Liver (tissue), 9 donors: Measurements from ENCODE around the gene MACROD1. TPM values are rescaled to one million over a fixed set of nuclear protein-coding genes. Genes with fewer than 3 reads are reported as not detected.

Source experiments
- DNase-seq: peaks from one replicate; pipeline ENCODE4 v3.0.0-alpha.2; 2017; ENCODE audit warnings: low spot score
- H3K27ac ChIP-seq, 2 donors: one replicate each; pipeline ENCODE4 v1.7.0; 2013; ENCODE audit warnings: inconsistent platforms in 2 of 2, low read length in 2 of 2, control low read depth in 1 of 2, low read depth in 1 of 2, mild to moderate bottlenecking in 1 of 2
- H3K27me3 ChIP-seq, 4 donors: one replicate each; pipeline versions ENCODE4 v1.6.1 to v1.7.0; 2013; ENCODE audit warnings: low read length in 3 of 4, inconsistent platforms in 1 of 4, mild to moderate bottlenecking in 1 of 4, moderate library complexity in 1 of 4; ENCODE audit not compliant: control insufficient read depth in 4 of 4, insufficient read depth in 4 of 4
- H3K36me3 ChIP-seq, 4 donors: one replicate each; pipeline versions ENCODE4 v1.6.1 to v1.7.0; 2013; ENCODE audit warnings: low read length in 3 of 4, mild to moderate bottlenecking in 3 of 4, low read depth in 1 of 4, moderate library complexity in 1 of 4; ENCODE audit not compliant: control insufficient read depth in 4 of 4, insufficient read depth in 3 of 4
- H3K4me1 ChIP-seq, 4 donors: one replicate each; pipeline versions ENCODE4 v1.6.1 to v1.7.0; 2013; ENCODE audit warnings: low read length in 3 of 4, mild to moderate bottlenecking in 3 of 4, moderate library complexity in 1 of 4; ENCODE audit not compliant: control insufficient read depth in 4 of 4, insufficient read depth in 4 of 4
- H3K4me3 ChIP-seq, 3 donors: one replicate each; pipeline versions ENCODE4 v1.6.1 to v1.7.0; 2013; ENCODE audit warnings: low read length in 3 of 3, control low read depth in 1 of 3, low read depth in 1 of 3, mild to moderate bottlenecking in 1 of 3
- H3K9ac ChIP-seq, 2 donors: one replicate each; pipeline ENCODE4 v1.7.0; 2013; ENCODE audit warnings: low read length in 2 of 2, mild to moderate bottlenecking in 2 of 2, moderate library complexity in 2 of 2, control low read depth in 1 of 2, low read depth in 1 of 2
- H3K9me3 ChIP-seq, 4 donors: one replicate each; pipeline versions ENCODE4 v1.6.1 to v1.7.0; 2013; ENCODE audit warnings: low read length in 3 of 4; ENCODE audit not compliant: control insufficient read depth in 4 of 4
- EGR1 ChIP-seq, 2 donors: IDR thresholded peaks; 2 replicates each; pipeline ENCODE4 v1.6.1; 2016 to 2018; ENCODE audit warnings: antibody characterized with exemption in 2 of 2, low read depth in 2 of 2
- FOXA1 ChIP-seq: IDR thresholded peaks from 2 replicates; pipeline ENCODE4 v1.6.1; 2016; ENCODE audit warnings: antibody characterized with exemption
- GABPA ChIP-seq, 2 donors: IDR thresholded peaks in 1 of 2; conservative IDR thresholded peaks in 1 of 2; 2 replicates each; pipeline ENCODE4 v1.6.1; 2016; ENCODE audit warnings: antibody characterized with exemption in 2 of 2, mild to moderate bottlenecking in 1 of 2, moderate library complexity in 1 of 2
- HNF4A ChIP-seq, 2 donors: conservative IDR thresholded peaks; 2 replicates each; pipeline ENCODE4 v1.6.1; 2016; ENCODE audit warnings: antibody characterized with exemption in 2 of 2, mild to moderate bottlenecking in 2 of 2
- HNF4G ChIP-seq: IDR thresholded peaks from 2 replicates; pipeline ENCODE4 v1.6.1; 2016; ENCODE audit warnings: antibody characterized with exemption
- JUND ChIP-seq, 2 donors: IDR thresholded peaks; 2 replicates each; pipeline ENCODE4 v1.6.1; 2016; ENCODE audit warnings: antibody characterized with exemption in 2 of 2
- NR2F2 ChIP-seq: IDR thresholded peaks from 2 replicates; pipeline ENCODE4 v1.6.1; 2016; ENCODE audit warnings: antibody characterized with exemption
- RAD21 ChIP-seq, 2 donors: IDR thresholded peaks; 2 replicates each; pipeline ENCODE4 v1.6.1; 2016; ENCODE audit warnings: antibody characterized with exemption in 2 of 2, mild to moderate bottlenecking in 2 of 2
- RXRA ChIP-seq, 2 donors: IDR thresholded peaks; 2 replicates each; pipeline ENCODE4 v1.6.1; 2017 to 2018; ENCODE audit warnings: antibody characterized with exemption in 2 of 2, mild to moderate bottlenecking in 1 of 2
- SP1 ChIP-seq: IDR thresholded peaks from 2 replicates; pipeline ENCODE4 v1.6.1; 2018; ENCODE audit warnings: antibody characterized with exemption, mild to moderate bottlenecking
- TAF1 ChIP-seq: conservative IDR thresholded peaks from 2 replicates; pipeline ENCODE4 v1.6.1; 2016; ENCODE audit warnings: antibody characterized with exemption, mild to moderate bottlenecking
- YY1 ChIP-seq: IDR thresholded peaks from 2 replicates; pipeline ENCODE4 v1.6.1; 2016; ENCODE audit warnings: antibody characterized with exemption, mild to moderate bottlenecking
- WGBS: extraction: QIAGEN DNeasy Blood & Tissue Kit; methylation state at CpG from one replicate; pipeline ENCODE4 v1.1.7; 2013; 5-methylcytosine and 5-hydroxymethylcytosine counted together
- polyA plus RNA-seq, 2 donors: library from polyadenylated mRNA; stranded (reverse) in 1 of 2; unstranded in 1 of 2; fragments of 200-250 nt in 1 of 2; fragments of >200 nt in 1 of 2; fragmentation: Nextera tagmentation in 1 of 2; extraction: Ambion mirVana in 1 of 2; gene quantifications; one replicate each; pipeline versions ENCODE4 v1.2.1 to v1.2.3, GENCODE V29; 2013 to 2015
- total RNA-seq, 2 donors: library from RNA; depleted of rRNA; stranded (reverse); fragments of >200 nt; gene quantifications; one replicate each; pipeline ENCODE4 v1.2.3, GENCODE V29; 2014
- TF ChIP-seq, protein P1 (sequence below): IDR thresholded peaks from 2 replicates; pipeline ENCODE4 v1.6.1; 2016; ENCODE audit warnings: antibody characterized with exemption, mild to moderate bottlenecking
- TF ChIP-seq, protein P2 (sequence below): IDR thresholded peaks from 2 replicates; pipeline ENCODE4 v1.6.1; 2016; ENCODE audit warnings: antibody characterized with exemption
- TF ChIP-seq, protein P3 (sequence below): IDR thresholded peaks from 2 replicates; pipeline ENCODE4 v1.6.1; 2016; ENCODE audit warnings: antibody characterized with exemption
- TF ChIP-seq, protein P4 (sequence below): IDR thresholded peaks from 2 replicates; pipeline ENCODE4 v1.6.1; 2016; ENCODE audit warnings: antibody characterized with exemption
- TF ChIP-seq, protein P5 (sequence below): fragments of 150-350 bp; IDR thresholded peaks from 2 replicates; pipeline ENCODE4 v1.5.1; 2017; ENCODE audit warnings: improper control_type of control experiment, low read depth, low read length; ENCODE audit not compliant: missing input control
- donor health status: healthy.
- donor health status: healthy.
- donor health status: healthy.
- donor health status: healthy.
- donor health status: healthy.

Gene MACROD1
- total and polyA plus RNA-seq, 4 donors: 8.9 to 25.9 (median 13.1) TPM

DNA sequence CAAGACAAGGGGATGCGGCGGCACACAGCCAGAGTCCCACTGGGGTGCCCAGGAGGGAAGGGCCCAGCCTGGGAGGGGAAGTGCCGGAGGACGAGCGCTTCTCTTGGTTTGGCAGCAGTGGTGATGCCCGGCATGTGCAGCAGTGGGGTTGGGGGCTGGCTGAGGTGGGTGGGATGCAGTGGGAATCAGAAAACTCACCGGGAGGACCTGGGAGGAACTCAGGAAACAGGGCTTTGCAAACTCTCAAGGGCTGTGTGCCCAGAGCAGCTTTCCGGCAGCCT lies 43.6 kb upstream of the MACROD1 start:
- Histone ChIP-seq H3K9me3 (no peaks in the 10 kb centered on the region), H3K4me3 (no peak overlapping the region), H3K4me1 (peaks cover 0 to 9% (median 1%) of the 10 kb centered on the region in 4 donors), H3K9ac (no peak overlapping the region), H3K36me3 (peaks cover 0 to 13% (median 8%) of the 10 kb centered on the region in 4 donors), H3K27ac (no peak overlapping the region), H3K27me3 (no peaks in the 10 kb centered on the region)
- TF ChIP-seq EGR1 (IDR thresholded peaks at IDR 0.05; ENCODE audit: low read depth in 2 of 2) (no peak), NR2F2 (no peak), YY1 (no peak), TAF1 (no peak), RXRA (IDR thresholded peaks at IDR 0.05) (no peak), RAD21 (IDR thresholded peaks at IDR 0.05) (no peak), SP1 (no peak), HNF4G (no peak), FOXA1 (no peak), GABPA (IDR thresholded peaks at IDR 0.05 in 1 of 2, conservative IDR thresholded peaks at IDR 0.05 in 1 of 2) (no peak)
- TF ChIP-seq, protein P1, sequence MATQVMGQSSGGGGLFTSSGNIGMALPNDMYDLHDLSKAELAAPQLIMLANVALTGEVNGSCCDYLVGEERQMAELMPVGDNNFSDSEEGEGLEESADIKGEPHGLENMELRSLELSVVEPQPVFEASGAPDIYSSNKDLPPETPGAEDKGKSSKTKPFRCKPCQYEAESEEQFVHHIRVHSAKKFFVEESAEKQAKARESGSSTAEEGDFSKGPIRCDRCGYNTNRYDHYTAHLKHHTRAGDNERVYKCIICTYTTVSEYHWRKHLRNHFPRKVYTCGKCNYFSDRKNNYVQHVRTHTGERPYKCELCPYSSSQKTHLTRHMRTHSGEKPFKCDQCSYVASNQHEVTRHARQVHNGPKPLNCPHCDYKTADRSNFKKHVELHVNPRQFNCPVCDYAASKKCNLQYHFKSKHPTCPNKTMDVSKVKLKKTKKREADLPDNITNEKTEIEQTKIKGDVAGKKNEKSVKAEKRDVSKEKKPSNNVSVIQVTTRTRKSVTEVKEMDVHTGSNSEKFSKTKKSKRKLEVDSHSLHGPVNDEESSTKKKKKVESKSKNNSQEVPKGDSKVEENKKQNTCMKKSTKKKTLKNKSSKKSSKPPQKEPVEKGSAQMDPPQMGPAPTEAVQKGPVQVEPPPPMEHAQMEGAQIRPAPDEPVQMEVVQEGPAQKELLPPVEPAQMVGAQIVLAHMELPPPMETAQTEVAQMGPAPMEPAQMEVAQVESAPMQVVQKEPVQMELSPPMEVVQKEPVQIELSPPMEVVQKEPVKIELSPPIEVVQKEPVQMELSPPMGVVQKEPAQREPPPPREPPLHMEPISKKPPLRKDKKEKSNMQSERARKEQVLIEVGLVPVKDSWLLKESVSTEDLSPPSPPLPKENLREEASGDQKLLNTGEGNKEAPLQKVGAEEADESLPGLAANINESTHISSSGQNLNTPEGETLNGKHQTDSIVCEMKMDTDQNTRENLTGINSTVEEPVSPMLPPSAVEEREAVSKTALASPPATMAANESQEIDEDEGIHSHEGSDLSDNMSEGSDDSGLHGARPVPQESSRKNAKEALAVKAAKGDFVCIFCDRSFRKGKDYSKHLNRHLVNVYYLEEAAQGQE: no peak
- TF ChIP-seq, protein P2, sequence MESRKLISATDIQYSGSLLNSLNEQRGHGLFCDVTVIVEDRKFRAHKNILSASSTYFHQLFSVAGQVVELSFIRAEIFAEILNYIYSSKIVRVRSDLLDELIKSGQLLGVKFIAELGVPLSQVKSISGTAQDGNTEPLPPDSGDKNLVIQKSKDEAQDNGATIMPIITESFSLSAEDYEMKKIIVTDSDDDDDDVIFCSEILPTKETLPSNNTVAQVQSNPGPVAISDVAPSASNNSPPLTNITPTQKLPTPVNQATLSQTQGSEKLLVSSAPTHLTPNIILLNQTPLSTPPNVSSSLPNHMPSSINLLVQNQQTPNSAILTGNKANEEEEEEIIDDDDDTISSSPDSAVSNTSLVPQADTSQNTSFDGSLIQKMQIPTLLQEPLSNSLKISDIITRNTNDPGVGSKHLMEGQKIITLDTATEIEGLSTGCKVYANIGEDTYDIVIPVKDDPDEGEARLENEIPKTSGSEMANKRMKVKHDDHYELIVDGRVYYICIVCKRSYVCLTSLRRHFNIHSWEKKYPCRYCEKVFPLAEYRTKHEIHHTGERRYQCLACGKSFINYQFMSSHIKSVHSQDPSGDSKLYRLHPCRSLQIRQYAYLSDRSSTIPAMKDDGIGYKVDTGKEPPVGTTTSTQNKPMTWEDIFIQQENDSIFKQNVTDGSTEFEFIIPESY: no peak
- TF ChIP-seq, protein P3, sequence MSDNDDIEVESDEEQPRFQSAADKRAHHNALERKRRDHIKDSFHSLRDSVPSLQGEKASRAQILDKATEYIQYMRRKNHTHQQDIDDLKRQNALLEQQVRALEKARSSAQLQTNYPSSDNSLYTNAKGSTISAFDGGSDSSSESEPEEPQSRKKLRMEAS: no peak
- TF ChIP-seq, protein P4, sequence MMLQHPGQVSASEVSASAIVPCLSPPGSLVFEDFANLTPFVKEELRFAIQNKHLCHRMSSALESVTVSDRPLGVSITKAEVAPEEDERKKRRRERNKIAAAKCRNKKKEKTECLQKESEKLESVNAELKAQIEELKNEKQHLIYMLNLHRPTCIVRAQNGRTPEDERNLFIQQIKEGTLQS: no peak
- TF ChIP-seq, protein P5, sequence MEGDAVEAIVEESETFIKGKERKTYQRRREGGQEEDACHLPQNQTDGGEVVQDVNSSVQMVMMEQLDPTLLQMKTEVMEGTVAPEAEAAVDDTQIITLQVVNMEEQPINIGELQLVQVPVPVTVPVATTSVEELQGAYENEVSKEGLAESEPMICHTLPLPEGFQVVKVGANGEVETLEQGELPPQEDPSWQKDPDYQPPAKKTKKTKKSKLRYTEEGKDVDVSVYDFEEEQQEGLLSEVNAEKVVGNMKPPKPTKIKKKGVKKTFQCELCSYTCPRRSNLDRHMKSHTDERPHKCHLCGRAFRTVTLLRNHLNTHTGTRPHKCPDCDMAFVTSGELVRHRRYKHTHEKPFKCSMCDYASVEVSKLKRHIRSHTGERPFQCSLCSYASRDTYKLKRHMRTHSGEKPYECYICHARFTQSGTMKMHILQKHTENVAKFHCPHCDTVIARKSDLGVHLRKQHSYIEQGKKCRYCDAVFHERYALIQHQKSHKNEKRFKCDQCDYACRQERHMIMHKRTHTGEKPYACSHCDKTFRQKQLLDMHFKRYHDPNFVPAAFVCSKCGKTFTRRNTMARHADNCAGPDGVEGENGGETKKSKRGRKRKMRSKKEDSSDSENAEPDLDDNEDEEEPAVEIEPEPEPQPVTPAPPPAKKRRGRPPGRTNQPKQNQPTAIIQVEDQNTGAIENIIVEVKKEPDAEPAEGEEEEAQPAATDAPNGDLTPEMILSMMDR: no peak
- DNase-seq: no peak
- 92% methylated on average over 8 of the region's 8 CpGs for WGBS

DNA sequence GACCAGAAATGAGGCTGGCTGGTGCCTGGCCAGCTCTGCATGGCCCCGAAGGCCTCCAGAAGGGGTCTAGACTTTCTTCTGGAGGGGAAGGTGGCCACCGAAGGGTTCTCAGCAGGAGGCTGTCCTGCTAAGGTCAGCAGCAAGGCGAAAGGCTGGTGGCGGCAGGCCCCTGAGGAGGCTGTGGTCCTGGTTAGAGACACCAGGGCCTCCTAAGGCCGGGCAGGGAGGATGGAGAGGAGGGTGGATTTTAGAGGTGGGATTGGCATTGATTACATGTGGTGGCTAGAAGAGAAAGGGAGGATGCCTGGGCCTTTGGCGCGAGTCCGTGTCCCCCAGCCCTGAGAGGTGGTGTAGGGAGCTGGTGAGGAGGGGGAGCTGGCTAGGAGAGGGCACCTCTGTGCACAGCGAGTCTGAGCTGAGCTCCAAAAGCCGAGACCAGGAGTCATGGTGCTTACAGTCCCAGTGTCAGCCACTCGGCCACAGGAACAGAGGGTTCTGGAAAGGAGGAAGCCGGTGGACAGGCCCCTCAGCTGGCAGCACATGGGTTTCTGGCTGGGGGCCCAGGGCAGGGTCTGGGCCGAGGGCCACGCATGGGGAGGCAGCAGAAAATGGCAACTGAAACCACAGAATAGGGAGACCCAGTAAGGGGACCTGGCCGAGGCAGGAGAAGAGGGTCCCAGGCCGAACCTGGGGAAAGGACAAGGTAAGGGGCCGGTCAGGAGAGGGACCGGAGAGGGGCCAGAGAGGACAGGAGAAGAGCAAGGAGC lies 43.1 kb upstream of the MACROD1 start:
- Histone ChIP-seq H3K4me1 (peaks cover 0 to 12% (median 2%) of the 10 kb centered on the region in 4 donors), H3K9ac (no peak overlapping the region)

More for the DNA sequence above, 43.1 kb upstream of the MACROD1 start:
- Histone ChIP-seq H3K4me3 (no peak overlapping the region), H3K9me3 (no peaks in the 10 kb centered on the region), H3K27ac (peak overlapping the region; percentile 82 to 83), H3K27me3 (no peaks in the 10 kb centered on the region), H3K36me3 (peaks cover 4 to 15% (median 10%) of the 10 kb centered on the region in 4 donors)
- WGBS: 90% methylated on average over 18 of the region's 18 CpGs
- no peak for DNase-seq
- TF ChIP-seq FOXA1: no peak
- TF ChIP-seq TAF1: no peak
- no peak for TF ChIP-seq NR2F2
- no peak for TF ChIP-seq JUND (IDR thresholded peaks at IDR 0.05)
- TF ChIP-seq HNF4A (conservative IDR thresholded peaks at IDR 0.05): no peak
- no peak for TF ChIP-seq SP1
- no peak for TF ChIP-seq HNF4G
- TF ChIP-seq, protein P1: no peak
- TF ChIP-seq RAD21 (IDR thresholded peaks at IDR 0.05): no peak
- TF ChIP-seq EGR1 (IDR thresholded peaks at IDR 0.05; ENCODE audit: low read depth in 2 of 2): no peak
